Fibroblast of gingiva (primary cell): ENCODE results near the gene ATF7IP2.
"Not testable (repeated sequence)": the region's sequence is repeated elsewhere in the genome, so short reads cannot be mapped to it uniquely, and the experiment has no call there.

ENCODE experiments used
- DNase-seq: peaks from one replicate; pipeline ENCODE4 v3.0.0-alpha.2; 2011; ENCODE audit warnings: low read depth

The ATF7IP2 gene

GRCh38 chr16:10452208-10453158 lies 66.6 kb downstream of the ATF7IP2 start:
- DNase-seq: not testable (repeated sequence)

- DNase-seq: no peak
Observed at GRCh38 chr16:10453159-10453510, 67.3 kb downstream of the ATF7IP2 start.

GRCh38 chr16:10465821-10466220 lies 80.0 kb downstream of the ATF7IP2 start:
- no peak for DNase-seq

GRCh38 chr16:10466313-10466712 lies 80.5 kb downstream of the ATF7IP2 start:
- no peak for DNase-seq

- DNase-seq: peak; percentile 12
Observed at GRCh38 chr16:10466861-10467260, 81.0 kb downstream of the ATF7IP2 start.

GRCh38 chr16:10476636-10477035 lies 90.8 kb downstream of the ATF7IP2 start:
- not testable (repeated sequence) for DNase-seq

- DNase-seq: no peak
Observed at GRCh38 chr16:10480151-10480550, 94.3 kb downstream of the ATF7IP2 start.

GRCh38 chr16:10485159-10485558 lies 99.3 kb downstream of the ATF7IP2 start:
- no peak for DNase-seq

- no peak for DNase-seq
Observed at GRCh38 chr16:10485698-10486382, 100.0 kb downstream of the ATF7IP2 start.

- DNase-seq: peak; percentile 51
Observed at GRCh38 chr16:10490141-10490540, 104.3 kb downstream of the ATF7IP2 start.

GRCh38 chr16:10493276-10493675 lies 107.4 kb downstream of the ATF7IP2 start:
- no peak for DNase-seq

- DNase-seq: no peak
Observed at GRCh38 chr16:10494343-10495030, 108.6 kb downstream of the ATF7IP2 start.

GRCh38 chr16:10495031-10495345 lies 109.1 kb downstream of the ATF7IP2 start:
- DNase-seq: no peak

- no peak for DNase-seq
Observed at GRCh38 chr16:10497132-10498101, 111.6 kb downstream of the ATF7IP2 start.

- no peak for DNase-seq
Observed at GRCh38 chr16:10500582-10500981, 114.7 kb downstream of the ATF7IP2 start.

GRCh38 chr16:10501016-10501607 lies 115.3 kb downstream of the ATF7IP2 start:
- DNase-seq: no peak

GRCh38 chr16:10502776-10503175 lies 116.9 kb downstream of the ATF7IP2 start:
- DNase-seq: no peak

GRCh38 chr16:10504404-10504885 lies 118.6 kb downstream of the ATF7IP2 start:
- no peak for DNase-seq

GRCh38 chr16:10505286-10505685 lies 119.4 kb downstream of the ATF7IP2 start:
- not testable (repeated sequence) for DNase-seq

GRCh38 chr16:10509534-10510025 lies 123.7 kb downstream of the ATF7IP2 start:
- DNase-seq: peak; percentile 72

GRCh38 chr16:10510279-10510678 lies 124.4 kb downstream of the ATF7IP2 start:
- no peak for DNase-seq
